H1 (cell line): Measurements from ENCODE around the gene PIAS2. TPM values are rescaled to one million over a fixed set of nuclear protein-coding genes. Genes with fewer than 3 reads are reported as not detected.

Experiments used
- ATF3 ChIP-seq: IDR thresholded peaks from 2 replicates; pipeline ENCODE4 v1.6.1; 2011; ENCODE audit warnings: low read depth, mild to moderate bottlenecking, low read length; ENCODE audit not compliant: insufficient read depth
- CTCF ChIP-seq, 3 experiments: IDR thresholded peaks; 1 replicate in 2 of 3; 2 replicates in 1 of 3; pipeline versions ENCODE4 v1.5.1 to v1.6.1; 2011; ENCODE audit warnings: low read length in 3 of 3, mild to moderate bottlenecking in 3 of 3, inconsistent platforms in 2 of 3, low read depth in 1 of 3, moderate library complexity in 1 of 3; ENCODE audit not compliant: insufficient read depth in 1 of 3; ENCODE audit errors: control extremely low read depth in 1 of 3
- HDAC2 ChIP-seq, 2 experiments: fragments of 300-600 bp in 1 of 2; sonication (generic) in 1 of 2; IDR thresholded peaks; 2 replicates each; pipeline ENCODE4 v1.6.1; 2011 to 2012; ENCODE audit warnings: low read depth in 2 of 2, low read length in 2 of 2, mild to moderate bottlenecking in 2 of 2, moderate library complexity in 2 of 2, borderline replicate concordance in 1 of 2, inconsistent platforms in 1 of 2
- JUND ChIP-seq: IDR thresholded peaks from 2 replicates; pipeline ENCODE4 v1.6.1; 2011; ENCODE audit warnings: mild to moderate bottlenecking, improper control_type of control experiment, low read length
- polyA plus RNA-seq, 7 experiments: library from polyadenylated mRNA; depleted of rRNA in 3 of 7; stranded (reverse) in 5 of 7; unstranded in 2 of 7; fragments of >200 nt in 5 of 7; fragments of 200-250 nt in 2 of 7; gene quantifications; 1 replicate in 5 of 7; 2 replicates in 1 of 7; 4 replicates in 1 of 7; pipeline versions ENCODE4 v1.2.1 to v1.2.3, GENCODE V29; 2011 to 2013; ENCODE audit warnings: missing spikeins in 2 of 7, mixed read lengths in 2 of 7
- total RNA-seq: library from RNA; stranded (reverse); fragmentation: NEBNext Ultra II Directional; extraction: Animal tissue kit (Norgen Biotek cat#: 25700); gene quantifications from 2 replicates; pipeline ENCODE4 v1.2.1, GENCODE V29; 2021
- TF ChIP-seq, protein P1 (sequence below): fragments of 300-600 bp; sonication (generic); IDR thresholded peaks from 2 replicates; pipeline ENCODE4 v1.7.1; 2012; ENCODE audit warnings: low read length, moderate library complexity, mild to moderate bottlenecking, inconsistent platforms; ENCODE audit not compliant: insufficient replicate concordance
- TF ChIP-seq, protein P2 (sequence below): IDR thresholded peaks from 2 replicates; pipeline ENCODE4 v1.6.1; 2011; ENCODE audit warnings: low read length, improper control_type of control experiment

Gene PIAS2
- total and polyA plus RNA-seq, 2 of the 8 experiments (the other 6 are each of a cell fraction or from before 2014, with no cell fraction given) = 20.1 to 53.9 TPM

GRCh38 chr18:46764586-46764985, 152.7 kb downstream of the PIAS2 start (continued):
- TF ChIP-seq, protein P1, sequence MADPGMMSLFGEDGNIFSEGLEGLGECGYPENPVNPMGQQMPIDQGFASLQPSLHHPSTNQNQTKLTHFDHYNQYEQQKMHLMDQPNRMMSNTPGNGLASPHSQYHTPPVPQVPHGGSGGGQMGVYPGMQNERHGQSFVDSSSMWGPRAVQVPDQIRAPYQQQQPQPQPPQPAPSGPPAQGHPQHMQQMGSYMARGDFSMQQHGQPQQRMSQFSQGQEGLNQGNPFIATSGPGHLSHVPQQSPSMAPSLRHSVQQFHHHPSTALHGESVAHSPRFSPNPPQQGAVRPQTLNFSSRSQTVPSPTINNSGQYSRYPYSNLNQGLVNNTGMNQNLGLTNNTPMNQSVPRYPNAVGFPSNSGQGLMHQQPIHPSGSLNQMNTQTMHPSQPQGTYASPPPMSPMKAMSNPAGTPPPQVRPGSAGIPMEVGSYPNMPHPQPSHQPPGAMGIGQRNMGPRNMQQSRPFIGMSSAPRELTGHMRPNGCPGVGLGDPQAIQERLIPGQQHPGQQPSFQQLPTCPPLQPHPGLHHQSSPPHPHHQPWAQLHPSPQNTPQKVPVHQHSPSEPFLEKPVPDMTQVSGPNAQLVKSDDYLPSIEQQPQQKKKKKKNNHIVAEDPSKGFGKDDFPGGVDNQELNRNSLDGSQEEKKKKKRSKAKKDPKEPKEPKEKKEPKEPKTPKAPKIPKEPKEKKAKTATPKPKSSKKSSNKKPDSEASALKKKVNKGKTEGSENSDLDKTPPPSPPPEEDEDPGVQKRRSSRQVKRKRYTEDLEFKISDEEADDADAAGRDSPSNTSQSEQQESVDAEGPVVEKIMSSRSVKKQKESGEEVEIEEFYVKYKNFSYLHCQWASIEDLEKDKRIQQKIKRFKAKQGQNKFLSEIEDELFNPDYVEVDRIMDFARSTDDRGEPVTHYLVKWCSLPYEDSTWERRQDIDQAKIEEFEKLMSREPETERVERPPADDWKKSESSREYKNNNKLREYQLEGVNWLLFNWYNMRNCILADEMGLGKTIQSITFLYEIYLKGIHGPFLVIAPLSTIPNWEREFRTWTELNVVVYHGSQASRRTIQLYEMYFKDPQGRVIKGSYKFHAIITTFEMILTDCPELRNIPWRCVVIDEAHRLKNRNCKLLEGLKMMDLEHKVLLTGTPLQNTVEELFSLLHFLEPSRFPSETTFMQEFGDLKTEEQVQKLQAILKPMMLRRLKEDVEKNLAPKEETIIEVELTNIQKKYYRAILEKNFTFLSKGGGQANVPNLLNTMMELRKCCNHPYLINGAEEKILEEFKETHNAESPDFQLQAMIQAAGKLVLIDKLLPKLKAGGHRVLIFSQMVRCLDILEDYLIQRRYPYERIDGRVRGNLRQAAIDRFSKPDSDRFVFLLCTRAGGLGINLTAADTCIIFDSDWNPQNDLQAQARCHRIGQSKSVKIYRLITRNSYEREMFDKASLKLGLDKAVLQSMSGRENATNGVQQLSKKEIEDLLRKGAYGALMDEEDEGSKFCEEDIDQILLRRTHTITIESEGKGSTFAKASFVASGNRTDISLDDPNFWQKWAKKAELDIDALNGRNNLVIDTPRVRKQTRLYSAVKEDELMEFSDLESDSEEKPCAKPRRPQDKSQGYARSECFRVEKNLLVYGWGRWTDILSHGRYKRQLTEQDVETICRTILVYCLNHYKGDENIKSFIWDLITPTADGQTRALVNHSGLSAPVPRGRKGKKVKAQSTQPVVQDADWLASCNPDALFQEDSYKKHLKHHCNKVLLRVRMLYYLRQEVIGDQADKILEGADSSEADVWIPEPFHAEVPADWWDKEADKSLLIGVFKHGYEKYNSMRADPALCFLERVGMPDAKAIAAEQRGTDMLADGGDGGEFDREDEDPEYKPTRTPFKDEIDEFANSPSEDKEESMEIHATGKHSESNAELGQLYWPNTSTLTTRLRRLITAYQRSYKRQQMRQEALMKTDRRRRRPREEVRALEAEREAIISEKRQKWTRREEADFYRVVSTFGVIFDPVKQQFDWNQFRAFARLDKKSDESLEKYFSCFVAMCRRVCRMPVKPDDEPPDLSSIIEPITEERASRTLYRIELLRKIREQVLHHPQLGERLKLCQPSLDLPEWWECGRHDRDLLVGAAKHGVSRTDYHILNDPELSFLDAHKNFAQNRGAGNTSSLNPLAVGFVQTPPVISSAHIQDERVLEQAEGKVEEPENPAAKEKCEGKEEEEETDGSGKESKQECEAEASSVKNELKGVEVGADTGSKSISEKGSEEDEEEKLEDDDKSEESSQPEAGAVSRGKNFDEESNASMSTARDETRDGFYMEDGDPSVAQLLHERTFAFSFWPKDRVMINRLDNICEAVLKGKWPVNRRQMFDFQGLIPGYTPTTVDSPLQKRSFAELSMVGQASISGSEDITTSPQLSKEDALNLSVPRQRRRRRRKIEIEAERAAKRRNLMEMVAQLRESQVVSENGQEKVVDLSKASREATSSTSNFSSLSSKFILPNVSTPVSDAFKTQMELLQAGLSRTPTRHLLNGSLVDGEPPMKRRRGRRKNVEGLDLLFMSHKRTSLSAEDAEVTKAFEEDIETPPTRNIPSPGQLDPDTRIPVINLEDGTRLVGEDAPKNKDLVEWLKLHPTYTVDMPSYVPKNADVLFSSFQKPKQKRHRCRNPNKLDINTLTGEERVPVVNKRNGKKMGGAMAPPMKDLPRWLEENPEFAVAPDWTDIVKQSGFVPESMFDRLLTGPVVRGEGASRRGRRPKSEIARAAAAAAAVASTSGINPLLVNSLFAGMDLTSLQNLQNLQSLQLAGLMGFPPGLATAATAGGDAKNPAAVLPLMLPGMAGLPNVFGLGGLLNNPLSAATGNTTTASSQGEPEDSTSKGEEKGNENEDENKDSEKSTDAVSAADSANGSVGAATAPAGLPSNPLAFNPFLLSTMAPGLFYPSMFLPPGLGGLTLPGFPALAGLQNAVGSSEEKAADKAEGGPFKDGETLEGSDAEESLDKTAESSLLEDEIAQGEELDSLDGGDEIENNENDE = no peak
- no peak for TF ChIP-seq JUND
- no peak for TF ChIP-seq HDAC2 (IDR thresholded peaks at IDR 0.05; ENCODE audit: borderline replicate concordance in 1 of 2, low read depth in 2 of 2, low read length in 2 of 2)
- no peak for TF ChIP-seq ATF3
- no peak for TF ChIP-seq CTCF (IDR thresholded peaks at IDR 0.05; ENCODE audit: control extremely low read depth in 1 of 3, insufficient read depth in 1 of 3, low read depth in 1 of 3, low read length in 3 of 3)
- TF ChIP-seq, protein P2, sequence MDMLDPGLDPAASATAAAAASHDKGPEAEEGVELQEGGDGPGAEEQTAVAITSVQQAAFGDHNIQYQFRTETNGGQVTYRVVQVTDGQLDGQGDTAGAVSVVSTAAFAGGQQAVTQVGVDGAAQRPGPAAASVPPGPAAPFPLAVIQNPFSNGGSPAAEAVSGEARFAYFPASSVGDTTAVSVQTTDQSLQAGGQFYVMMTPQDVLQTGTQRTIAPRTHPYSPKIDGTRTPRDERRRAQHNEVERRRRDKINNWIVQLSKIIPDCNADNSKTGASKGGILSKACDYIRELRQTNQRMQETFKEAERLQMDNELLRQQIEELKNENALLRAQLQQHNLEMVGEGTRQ = no peak
